ENCODE results near the gene SCUBE3. TPM values are rescaled to one million over a fixed set of nuclear protein-coding genes. Genes with fewer than 3 reads are reported as not detected.

SCUBE3 gene
- 0.05 to 0.08 TPM (median 0.07 TPM) in 5 replicates for total RNA-seq (2022; extraction: Qiagen RNA extraction; ENCODE audit: low read depth)

GRCh38 chr6:35213824-35214756, at the start of gene SCUBE3:
Gene SCUBE3 (plus strand): TSS chr6:35213956. CDS start chr6:35214419, 463 bp downstream.

GRCh38 chr6:35259194-35259947, 45.6 kb downstream of the SCUBE3 start, which contains the start of gene ZNF76:
Gene ZNF76 (plus strand): TSS chr6:35259735. CDS start chr6:35281152, 21,417 bp downstream.

GRCh38 chr6:35297601-35298481, 84.1 kb downstream of the SCUBE3 start, which contains the start of gene DEF6:
Gene DEF6 (plus strand): TSS chr6:35297818. CDS start chr6:35297857, 39 bp downstream.

Other genes starting within 250 kb of the SCUBE3 start
- not detected in 5 replicates for gene TCP11, start 72.6 kb upstream of the SCUBE3 start, total RNA-seq (2022; extraction: Qiagen RNA extraction; ENCODE audit: low read depth)
- gene ZNF76, start 45.8 kb downstream of the SCUBE3 start, total RNA-seq (2022; extraction: Qiagen RNA extraction; ENCODE audit: low read depth) = 6.3 to 11.4 TPM (median 11.0 TPM) in 5 replicates
- 0.07 to 0.18 TPM (median 0.13 TPM) in 3 of 5 replicates, not detected in the others for gene DEF6, start 83.9 kb downstream of the SCUBE3 start, total RNA-seq (2022; extraction: Qiagen RNA extraction; ENCODE audit: low read depth)
- 4.1 to 7.6 TPM (median 6.0 TPM) in 5 replicates for gene PPARD, start 128.6 kb downstream of the SCUBE3 start, total RNA-seq (2022; extraction: Qiagen RNA extraction; ENCODE audit: low read depth)
- 2.8 to 3.7 TPM (median 3.2 TPM) in 5 replicates for gene FANCE, start 238.4 kb downstream of the SCUBE3 start, total RNA-seq (2022; extraction: Qiagen RNA extraction; ENCODE audit: low read depth)

Measured in A549 treated with ZK216348 at 1 μM for 4 hours (cell line).